GM19099 (cell line): ENCODE data around the gene AUTS2.

Experiments used
- POLR2A ChIP-seq: IDR thresholded peaks from 3 replicates; pipeline ENCODE4 v1.6.1; 2011; ENCODE audit warnings: low read depth; ENCODE audit not compliant: insufficient read length; ENCODE audit errors: extremely low read depth

The AUTS2 gene

GRCh38 chr7:69698109-69698825 lies 100.0 kb downstream of the AUTS2 start:
- no peak for TF ChIP-seq POLR2A

GRCh38 chr7:69699931-69700330 lies 101.7 kb downstream of the AUTS2 start:
- no peak for TF ChIP-seq POLR2A

GRCh38 chr7:69700331-69700730 lies 102.1 kb downstream of the AUTS2 start:
- no peak for TF ChIP-seq POLR2A

GRCh38 chr7:69701288-69701687 lies 103.0 kb downstream of the AUTS2 start:
- TF ChIP-seq POLR2A: no peak

GRCh38 chr7:69702357-69702756 lies 104.1 kb downstream of the AUTS2 start:
- TF ChIP-seq POLR2A: no peak

GRCh38 chr7:69703099-69703498 lies 104.8 kb downstream of the AUTS2 start:
- no peak for TF ChIP-seq POLR2A

- no peak for TF ChIP-seq POLR2A
These were observed 107.8 kb downstream of the AUTS2 start for GRCh38 chr7:69706070-69706469.

- no peak for TF ChIP-seq POLR2A
These were observed 110.6 kb downstream of the AUTS2 start for GRCh38 chr7:69708857-69709256.

- no peak for TF ChIP-seq POLR2A
These were observed 112.6 kb downstream of the AUTS2 start for GRCh38 chr7:69710768-69711438.

- TF ChIP-seq POLR2A: no peak
These were observed 116.8 kb downstream of the AUTS2 start for GRCh38 chr7:69714886-69715576.

- TF ChIP-seq POLR2A: no peak
These were observed 118.9 kb downstream of the AUTS2 start for GRCh38 chr7:69717221-69717620.

- no peak for TF ChIP-seq POLR2A
These were observed 121.4 kb downstream of the AUTS2 start for GRCh38 chr7:69719717-69720116.

- no peak for TF ChIP-seq POLR2A
These were observed 124.6 kb downstream of the AUTS2 start for GRCh38 chr7:69722843-69723242.

- no peak for TF ChIP-seq POLR2A
These were observed 125.4 kb downstream of the AUTS2 start for GRCh38 chr7:69723663-69724062.

GRCh38 chr7:69728304-69728703 lies 130.0 kb downstream of the AUTS2 start:
- no peak for TF ChIP-seq POLR2A

- no peak for TF ChIP-seq POLR2A
These were observed 133.9 kb downstream of the AUTS2 start for GRCh38 chr7:69732203-69732602.
